ENCODE measurements around the gene HAUS7. TPM values are rescaled to one million over a fixed set of nuclear protein-coding genes. Genes with fewer than 3 reads are reported as not detected.

HAUS7 gene
- total RNA-seq, 2 experiments from 2014 or later = 42.5 to 47.9 TPM

DNA sequence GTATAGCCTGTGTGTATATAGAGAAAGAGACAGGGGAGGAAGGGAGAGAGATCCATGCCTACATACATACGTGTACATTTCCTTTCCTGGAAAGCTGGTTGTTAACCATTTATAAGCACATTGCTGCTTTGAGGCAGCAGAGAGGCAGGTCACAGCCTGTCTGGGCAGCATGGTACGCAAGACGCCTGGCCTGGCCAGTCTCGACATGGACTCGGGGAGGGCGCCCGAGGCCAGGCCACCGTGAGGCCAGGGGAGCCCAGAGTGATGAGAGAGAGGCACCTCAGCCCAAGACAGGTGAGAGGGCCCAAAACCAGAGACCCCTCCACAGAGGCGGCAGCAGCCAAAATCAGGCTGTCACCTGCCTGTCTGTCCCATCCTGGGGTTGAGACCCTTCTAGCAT, 28.4 kb downstream of the HAUS7 start:
- Histone ChIP-seq H3K36me3 (ENCODE audit: insufficient read depth, low read length) (no peaks in the 10 kb centered on the region), H4K20me1 (ENCODE audit: insufficient read depth, low read length) (no peaks in the 10 kb centered on the region), H3K4me3 (ENCODE audit: low read depth, low read length, poor library complexity, severe bottlenecking) (no peak overlapping the region), H3K9me2 (ENCODE audit: insufficient read depth, low read length) (no peaks in the 10 kb centered on the region), H3K4me2 (ENCODE audit: low read length) (no peak overlapping the region), H2AFZ (ENCODE audit: low read length) (no peak overlapping the region), H3K4me1 (ENCODE audit: insufficient read depth, low read length, poor library complexity, severe bottlenecking) (no peaks in the 10 kb centered on the region), H3K9me3 (ENCODE audit: low read length) (no peaks in the 10 kb centered on the region), H3K27ac (ENCODE audit: low read depth, low read length, poor library complexity, severe bottlenecking) (no peak overlapping the region), H3K79me2 (ENCODE audit: insufficient read depth, low read depth, low read length) (no peaks in the 10 kb centered on the region)
- ChIA-PET CTCF (ENCODE audit: unreplicated experiment) (no interaction called here), POLR2A (no interaction called here)
- intact Hi-C loops (cut with micrococcal nuclease; ENCODE audit: unreplicated experiment) = no loop called here
- DNase-seq (ENCODE audit: low spot score) = no peak
- TF ChIP-seq CTCF (conservative IDR thresholded peaks at IDR 0.05; ENCODE audit: low read length) = no peak
- no peak for TF ChIP-seq EZH2phosphoT487 (IDR thresholded peaks at IDR 0.05; ENCODE audit: borderline replicate concordance, low read depth, low read length)
- no TSS peak for BruUV-seq (replicated peaks)

DNA sequence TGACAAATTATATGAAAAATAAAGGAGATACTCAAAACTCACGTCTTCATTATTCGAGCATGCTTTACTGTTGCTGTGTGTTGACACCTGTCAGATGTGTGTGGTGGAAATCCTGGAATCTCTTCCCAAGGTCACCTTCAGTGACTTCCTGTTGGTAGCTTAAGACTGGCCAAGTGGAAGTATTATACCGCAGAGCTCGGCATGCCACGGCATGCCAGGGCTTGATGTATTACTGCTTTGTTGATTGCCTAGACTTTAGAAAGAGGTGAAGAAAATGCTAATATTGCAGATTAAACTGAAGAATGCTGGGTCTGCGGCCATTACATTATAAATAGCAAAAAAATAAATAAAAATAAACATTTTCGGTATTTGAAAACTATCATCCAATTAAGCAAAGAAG, 29.1 kb downstream of the HAUS7 start:
- CTCF ChIA-PET (ENCODE audit: unreplicated experiment) = no interaction called here
- DNase-seq (ENCODE audit: low spot score) = no peak
- Histone ChIP-seq H3K27ac (ENCODE audit: low read depth, low read length, poor library complexity, severe bottlenecking) (no peak overlapping the region), H3K9me2 (ENCODE audit: insufficient read depth, low read length) (no peaks in the 10 kb centered on the region), H3K4me2 (ENCODE audit: low read length) (no peak overlapping the region), H3K4me3 (ENCODE audit: low read depth, low read length, poor library complexity, severe bottlenecking) (no peak overlapping the region), H3K36me3 (ENCODE audit: insufficient read depth, low read length) (no peaks in the 10 kb centered on the region), H2AFZ (ENCODE audit: low read length) (no peak overlapping the region), H3K4me1 (ENCODE audit: insufficient read depth, low read length, poor library complexity, severe bottlenecking) (no peaks in the 10 kb centered on the region), H3K9me3 (ENCODE audit: low read length) (no peaks in the 10 kb centered on the region), H4K20me1 (ENCODE audit: insufficient read depth, low read length) (no peaks in the 10 kb centered on the region), H3K79me2 (ENCODE audit: insufficient read depth, low read depth, low read length) (no peaks in the 10 kb centered on the region)
- BruUV-seq (replicated peaks) = no TSS peak
- intact Hi-C loops (cut with micrococcal nuclease; ENCODE audit: unreplicated experiment) = no loop called here
- TF ChIP-seq CTCF (conservative IDR thresholded peaks at IDR 0.05; ENCODE audit: low read length) (no peak), EZH2phosphoT487 (IDR thresholded peaks at IDR 0.05; ENCODE audit: borderline replicate concordance, low read depth, low read length) (no peak)
- POLR2A ChIA-PET = no interaction called here

GRCh38 chrX:153440556-153441135, 29.7 kb downstream of the HAUS7 start:
- Histone ChIP-seq H3K9me3 (ENCODE audit: low read length) (no peaks in the 10 kb centered on the region), H3K4me1 (ENCODE audit: insufficient read depth, low read length, poor library complexity, severe bottlenecking) (no peaks in the 10 kb centered on the region), H3K27ac (ENCODE audit: low read depth, low read length, poor library complexity, severe bottlenecking) (no peak overlapping the region), H3K4me3 (ENCODE audit: low read depth, low read length, poor library complexity, severe bottlenecking) (no peak overlapping the region), H3K36me3 (ENCODE audit: insufficient read depth, low read length) (no peaks in the 10 kb centered on the region), H3K79me2 (ENCODE audit: insufficient read depth, low read depth, low read length) (no peaks in the 10 kb centered on the region), H3K9me2 (ENCODE audit: insufficient read depth, low read length) (no peaks in the 10 kb centered on the region), H2AFZ (ENCODE audit: low read length) (no peak overlapping the region), H4K20me1 (ENCODE audit: insufficient read depth, low read length) (no peaks in the 10 kb centered on the region), H3K4me2 (ENCODE audit: low read length) (no peak overlapping the region)
- BruUV-seq (replicated peaks) = no TSS peak
- no peak for TF ChIP-seq EZH2phosphoT487 (IDR thresholded peaks at IDR 0.05; ENCODE audit: borderline replicate concordance, low read depth, low read length)
- ChIA-PET POLR2A (no interaction called here), CTCF (ENCODE audit: unreplicated experiment) (no interaction called here)
- intact Hi-C loops (cut with micrococcal nuclease; ENCODE audit: unreplicated experiment) = no loop called here
- DNase-seq (ENCODE audit: low spot score) = no peak
